Activated T-cell treated with anti-CD3 and anti-CD28 coated beads for 4 hours (primary cell): Measurements from ENCODE around the gene CCNK.

Experiments used
- DNase-seq: peaks from one replicate; pipeline ENCODE4 v3.0.0-alpha.2; 2020

Gene CCNK

GRCh38 chr14:99521176-99522024, 40.2 kb downstream of the CCNK start:
- DNase-seq = no peak

- no peak for DNase-seq
These were observed 40.8 kb downstream of the CCNK start for GRCh38 chr14:99522025-99522401.

GRCh38 chr14:99522457-99522891, 41.3 kb downstream of the CCNK start:
- no peak for DNase-seq

- no peak for DNase-seq
These were observed 41.9 kb downstream of the CCNK start for GRCh38 chr14:99522934-99523703.

- DNase-seq = no peak
These were observed 42.5 kb downstream of the CCNK start for GRCh38 chr14:99523704-99524055.

GRCh38 chr14:99524091-99524661, 43.0 kb downstream of the CCNK start:
- no peak for DNase-seq

- DNase-seq = no peak
These were observed 43.8 kb downstream of the CCNK start for GRCh38 chr14:99524804-99525698.

- DNase-seq = no peak
These were observed 44.5 kb downstream of the CCNK start for GRCh38 chr14:99525699-99526080.

- DNase-seq = no peak
These were observed 45.8 kb downstream of the CCNK start for GRCh38 chr14:99527026-99527425.

GRCh38 chr14:99527427-99528076, 46.3 kb downstream of the CCNK start:
- no peak for DNase-seq

GRCh38 chr14:99529899-99530298, 48.7 kb downstream of the CCNK start:
- DNase-seq = no peak

GRCh38 chr14:99530407-99531155, 49.4 kb downstream of the CCNK start:
- DNase-seq = no peak

- DNase-seq = no peak
These were observed 50.3 kb downstream of the CCNK start for GRCh38 chr14:99531251-99532096.

GRCh38 chr14:99532310-99532709, 51.1 kb downstream of the CCNK start:
- no peak for DNase-seq

GRCh38 chr14:99534333-99534732, 53.1 kb downstream of the CCNK start:
- no peak for DNase-seq

GRCh38 chr14:99534863-99535262, 53.7 kb downstream of the CCNK start:
- DNase-seq = no peak

GRCh38 chr14:99535448-99535847, 54.2 kb downstream of the CCNK start:
- no peak for DNase-seq

- DNase-seq = no peak
These were observed 54.9 kb downstream of the CCNK start for GRCh38 chr14:99535908-99536778.

- DNase-seq = no peak
These were observed 56.2 kb downstream of the CCNK start for GRCh38 chr14:99537399-99537798.

- DNase-seq = no peak
These were observed 57.1 kb downstream of the CCNK start for GRCh38 chr14:99538275-99538674.
